GM19238 (cell line): ENCODE data around the gene RESP18.

Experiments used
- DNase-seq: peaks from one replicate; pipeline ENCODE4 v3.0.0; 2011; ENCODE audit warnings: low spot score; ENCODE audit not compliant: insufficient read length

RESP18 gene

GRCh38 chr2:219332542-219332941, at the start of gene RESP18:
RESP18 (minus strand) TSS chr2:219332744.
- DNase-seq, result no peak

GRCh38 chr2:219381448-219381847, 48.9 kb upstream of the RESP18 start:
- no peak for DNase-seq

GRCh38 chr2:219380926-219381325, 48.4 kb upstream of the RESP18 start:
- no peak for DNase-seq

- no peak for DNase-seq
Measured at GRCh38 chr2:219378163-219378851, 45.8 kb upstream of the RESP18 start.

DNA sequence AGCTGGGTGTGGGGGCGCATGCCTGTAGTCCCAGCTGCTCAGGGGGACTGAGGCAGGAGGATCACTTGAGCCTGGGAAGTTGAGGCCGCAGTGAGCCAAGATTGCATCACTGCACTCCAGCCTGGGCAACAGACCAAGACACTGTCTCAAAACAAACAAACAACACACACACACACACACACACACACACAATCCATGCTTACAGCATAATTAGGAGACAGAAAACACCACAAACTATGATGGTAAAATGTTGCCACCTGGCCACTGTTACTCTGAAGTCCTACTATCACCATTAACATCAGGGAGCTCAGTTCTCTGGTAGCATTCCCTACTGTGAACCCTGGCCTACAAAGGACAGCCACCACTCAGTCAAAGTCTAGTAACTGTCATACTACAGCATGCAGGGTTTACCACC, 36.9 kb upstream of the RESP18 start:
- DNase-seq, result no peak

DNA sequence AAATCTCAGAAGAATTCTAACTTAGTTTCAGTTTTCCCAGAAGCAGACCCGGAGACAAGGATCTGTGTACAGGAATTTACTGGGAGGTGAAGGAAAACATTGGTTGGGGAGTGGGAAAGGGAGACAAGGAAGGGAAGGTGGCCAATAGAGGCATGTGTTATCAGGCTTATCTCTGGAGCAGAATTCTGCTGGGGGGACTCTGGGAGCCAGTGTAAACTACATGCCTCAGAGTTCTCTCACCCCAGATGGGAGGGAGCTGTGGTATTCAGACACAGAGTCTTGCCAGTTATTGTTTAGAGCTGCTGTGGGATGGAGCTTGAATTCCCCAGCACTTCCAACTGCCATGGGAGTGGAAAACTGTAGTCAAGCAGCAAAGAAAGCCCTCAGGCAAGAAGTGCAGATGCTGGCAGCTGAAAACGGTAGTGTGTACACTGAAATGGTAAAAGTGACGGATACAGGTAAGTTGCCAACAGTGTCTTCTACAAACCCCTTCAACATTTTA, 36.2 kb upstream of the RESP18 start:
- DNase-seq, result no peak

- peak; percentile 30 for DNase-seq
Measured at GRCh38 chr2:219362524-219363164, 30.1 kb upstream of the RESP18 start.

DNA sequence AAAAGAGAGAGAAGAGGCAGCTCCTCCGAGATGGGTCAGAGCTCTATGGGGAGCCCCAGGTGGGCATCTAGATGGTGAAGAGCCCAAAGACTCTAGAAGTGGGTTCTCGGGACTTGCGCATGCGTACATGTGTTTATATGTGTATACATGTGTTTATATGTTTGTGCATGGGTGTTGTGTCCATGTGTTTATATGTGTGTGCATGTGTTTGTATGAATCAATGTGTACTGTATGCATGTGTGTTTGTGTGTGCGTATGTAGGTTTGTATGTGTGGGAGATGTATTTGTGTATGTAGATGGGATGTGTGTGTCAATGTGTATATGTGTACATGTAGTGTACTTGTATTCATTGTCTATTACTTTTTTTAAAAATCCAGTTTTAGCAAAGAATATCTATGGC, 29.5 kb upstream of the RESP18 start:
- no peak for DNase-seq

GRCh38 chr2:219358170-219359075, 25.9 kb upstream of the RESP18 start:
- no peak for DNase-seq

GRCh38 chr2:219356834-219357233, 24.3 kb upstream of the RESP18 start:
- no peak for DNase-seq

- DNase-seq, result no peak
Measured at GRCh38 chr2:219354582-219354981, 22.0 kb upstream of the RESP18 start.

- no peak for DNase-seq
Measured at GRCh38 chr2:219353129-219353528, 20.6 kb upstream of the RESP18 start.

DNA sequence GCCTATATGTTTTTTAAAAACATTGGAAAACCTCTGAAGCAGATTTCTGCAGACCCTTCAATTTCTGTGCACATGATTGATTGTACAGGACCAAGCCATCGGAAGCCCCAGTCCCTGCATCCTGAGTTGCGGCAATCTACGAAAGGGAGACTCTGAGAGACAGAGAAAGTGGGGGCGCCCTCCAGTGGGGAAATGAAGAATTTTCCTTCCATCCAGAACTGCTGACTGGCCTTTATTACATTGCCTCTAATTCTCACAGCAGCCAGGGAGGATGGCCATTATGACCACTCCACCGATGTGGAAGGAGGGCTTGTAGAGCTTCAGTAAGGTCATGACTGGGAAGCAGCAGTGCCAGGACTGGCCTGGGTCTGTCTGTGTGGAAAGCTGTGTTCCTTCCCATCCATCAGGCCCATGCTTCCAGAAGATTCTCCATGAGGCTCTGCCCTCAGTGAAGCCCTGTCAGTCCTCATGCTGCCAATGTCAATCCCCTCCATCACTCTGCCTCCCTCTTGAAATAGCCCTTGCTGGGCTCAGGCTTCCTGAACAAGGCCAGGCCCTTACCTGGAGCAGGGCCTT, 20.0 kb upstream of the RESP18 start:
- peak; percentile 55 for DNase-seq

- no peak for DNase-seq
Measured at GRCh38 chr2:219350710-219351221, 18.2 kb upstream of the RESP18 start.

DNA sequence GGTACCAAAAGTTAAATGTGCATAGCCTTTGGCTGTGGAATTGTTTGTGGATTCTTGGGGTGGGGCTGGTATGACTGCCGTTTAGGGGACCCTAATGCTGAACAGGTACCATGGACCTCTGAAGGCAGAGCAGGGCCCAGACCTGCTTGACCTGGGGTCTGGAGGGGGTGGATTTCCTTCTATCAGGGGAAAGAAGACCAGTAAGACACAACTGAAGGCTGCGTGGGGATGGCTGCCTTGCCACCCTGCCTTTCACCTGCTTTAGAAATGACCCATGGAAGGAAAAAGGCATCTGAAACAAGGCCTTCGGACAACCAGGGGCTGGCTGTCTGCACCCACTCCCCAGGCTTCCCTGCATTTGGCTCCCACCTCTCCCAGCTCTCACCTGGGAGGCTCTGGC, 17.7 kb upstream of the RESP18 start:
- DNase-seq, result no peak

- DNase-seq, result no peak
Measured at GRCh38 chr2:219344751-219345430, 12.3 kb upstream of the RESP18 start.

DNA sequence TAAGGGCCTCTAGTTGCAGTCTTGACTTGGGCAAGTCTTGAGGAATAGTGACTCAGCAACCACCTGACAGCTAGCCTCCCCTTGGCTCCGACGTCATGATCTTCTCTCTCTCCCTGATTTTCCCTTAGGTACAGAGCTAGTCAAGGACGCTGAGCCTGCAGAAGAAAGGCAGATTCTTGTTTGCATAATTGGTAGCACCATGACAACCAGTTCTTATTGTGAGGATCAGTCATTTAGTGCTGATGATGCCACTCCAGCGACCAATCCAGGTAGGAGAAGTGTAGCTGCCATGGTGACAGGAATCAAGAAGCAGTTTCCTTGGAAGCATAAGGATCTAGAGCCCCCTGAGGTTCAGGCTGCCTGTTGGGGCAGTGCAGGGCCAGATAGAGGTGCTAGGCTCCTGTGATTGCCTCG, 2.8 kb upstream of the RESP18 start:
- DNase-seq, result no peak

DNA sequence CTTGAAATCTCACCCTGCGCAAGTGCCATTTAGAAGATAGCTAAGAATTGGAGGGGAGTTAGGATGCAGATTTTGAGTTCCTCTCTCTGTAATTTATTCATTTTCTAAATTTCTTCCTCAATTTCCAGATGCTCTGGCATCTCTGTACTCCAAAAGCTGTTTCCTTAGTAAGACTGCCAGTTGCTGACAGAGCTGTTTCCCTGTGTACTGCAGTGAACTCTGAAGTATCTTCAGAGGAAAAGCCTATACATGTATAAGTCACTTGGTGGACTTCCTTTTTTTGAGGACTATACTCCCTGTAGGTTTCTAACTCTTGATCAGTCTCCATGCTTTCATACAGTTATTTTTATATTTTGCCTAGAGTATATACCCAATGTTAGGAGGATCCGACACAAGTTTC, 1.5 kb upstream of the RESP18 start:
- DNase-seq, result no peak

- no peak for DNase-seq
Measured at GRCh38 chr2:219331560-219332213, 857 bp downstream of the RESP18 start.

DNA sequence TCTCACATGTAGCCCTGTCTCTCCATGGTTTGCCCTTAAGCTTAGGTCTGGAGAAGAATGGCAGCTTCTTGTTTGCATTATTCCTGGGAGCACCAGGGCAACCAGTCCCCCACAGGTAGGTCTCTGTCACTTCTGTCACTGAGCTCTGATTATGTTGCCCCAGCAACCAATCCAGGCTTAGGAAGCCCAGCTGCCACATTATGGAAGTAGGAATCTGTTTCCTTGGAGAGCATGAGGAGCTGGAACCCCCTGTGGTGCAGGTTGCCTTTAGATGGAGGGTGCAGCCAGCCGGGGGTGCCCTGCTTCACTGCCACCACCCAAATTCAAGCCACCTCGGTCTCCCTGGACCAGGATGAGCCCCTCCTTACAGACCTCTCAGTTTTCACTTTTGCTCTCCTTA, 4.8 kb downstream of the RESP18 start:
- DNase-seq, result no peak
